IMR-90 (cell line): Measurements from ENCODE around the gene CFAP69. TPM values are rescaled to one million over a fixed set of nuclear protein-coding genes. Genes with fewer than 3 reads are reported as not detected.

Experiments used
- ATAC-seq: fragments of 200-7000 bp; cut with Tn5 transposase; 2 replicates; pipeline ENCODE4 v1.9.1; 2020; ENCODE audit warnings: low read depth, mild to moderate bottlenecking, moderate library complexity
- BruUV-seq: library from RNA; stranded (reverse); fragments of 400-500 nt; replicated peaks from 2 replicates; lab custom pipeline; 2021; lab: Mats Ljungman, UMichigan
- CTCF ChIA-PET: fragments of 300-600 bp; formaldehyde crosslinking; extraction: SDS; loops from one replicate; lab custom pipeline; 2021; ENCODE audit warnings: antibody characterized with exemption; lab: Yijun Ruan, JAX
- POLR2A ChIA-PET: fragments of 300-600 bp; sonication (Branson Sonifier 250); formaldehyde crosslinking; loops from one replicate; lab custom pipeline; 2022; ENCODE audit warnings: antibody characterized with exemption; ENCODE audit not compliant: unreplicated experiment; lab: Charles Lee
- DNase-seq: peaks from one replicate; pipeline ENCODE4 v3.0.0; 2013
- H2AFZ ChIP-seq: replicated peaks from 2 replicates; pipeline ENCODE3; 2013; ENCODE audit warnings: low read length, mild to moderate bottlenecking; ENCODE audit not compliant: poor library complexity
- H2AK5ac ChIP-seq: 2 replicates; pipeline ENCODE4 v1.6.1; 2013; ENCODE audit warnings: low read depth, low read length, inconsistent platforms
- H2AK9ac ChIP-seq: replicated peaks from 2 replicates; pipeline ENCODE3; 2013; ENCODE audit warnings: mild to moderate bottlenecking, low read depth, low read length, moderate library complexity; ENCODE audit not compliant: poor library complexity
- H2BK120ac ChIP-seq: 2 replicates; pipeline ENCODE4 v1.6.1; 2013; ENCODE audit warnings: low read depth, low read length, inconsistent platforms
- H2BK15ac ChIP-seq: 3 replicates; pipeline ENCODE4 v1.6.1; 2013; ENCODE audit warnings: low read depth, low read length, inconsistent platforms
- H2BK20ac ChIP-seq: 2 replicates; pipeline ENCODE4 v1.6.1; 2013; ENCODE audit warnings: low read depth, mild to moderate bottlenecking, inconsistent platforms, low read length, moderate library complexity
- H2BK5ac ChIP-seq: 2 replicates; pipeline ENCODE4 v1.6.1; 2013; ENCODE audit warnings: mild to moderate bottlenecking, low read depth, low read length, inconsistent platforms; ENCODE audit not compliant: poor library complexity, severe bottlenecking
- H3K14ac ChIP-seq: replicated peaks from 2 replicates; pipeline ENCODE4 v1.6.1; 2013; ENCODE audit warnings: low read depth, low read length, inconsistent platforms
- H3K18ac ChIP-seq: 2 replicates; pipeline ENCODE4 v1.6.1; 2013; ENCODE audit warnings: low read depth, low read length, control low read depth
- H3K23ac ChIP-seq: 2 replicates; pipeline ENCODE4 v1.6.1; 2013; ENCODE audit warnings: low read depth, low read length, inconsistent platforms
- H3K27ac ChIP-seq: 2 replicates; pipeline ENCODE4 v1.5.1; 2013; ENCODE audit warnings: mild to moderate bottlenecking, control low read depth, low read length; ENCODE audit not compliant: insufficient read depth
- H3K27me3 ChIP-seq: 2 replicates; pipeline ENCODE4 v1.6.1; 2013; ENCODE audit warnings: low read length; ENCODE audit not compliant: control insufficient read depth, insufficient read depth
- H3K36me3 ChIP-seq: 2 replicates; pipeline ENCODE4 v1.6.1; 2013; ENCODE audit warnings: low read length, mixed read lengths; ENCODE audit not compliant: control insufficient read depth, insufficient read depth
- H3K4ac ChIP-seq: 2 replicates; pipeline ENCODE4 v1.6.1; 2013; ENCODE audit warnings: low read depth, low read length, inconsistent platforms
- H3K4me1 ChIP-seq: 2 replicates; pipeline ENCODE4 v1.6.1; 2013; ENCODE audit warnings: low read length, mixed read lengths; ENCODE audit not compliant: control insufficient read depth, insufficient read depth
- H3K4me2 ChIP-seq: 2 replicates; pipeline ENCODE4 v1.6.1; 2013; ENCODE audit warnings: low read depth, mild to moderate bottlenecking, control low read depth, low read length, moderate library complexity
- H3K4me3 ChIP-seq: 2 replicates; pipeline ENCODE4 v1.5.1; 2013; ENCODE audit warnings: low read depth, mild to moderate bottlenecking, control low read depth, low read length, moderate library complexity; ENCODE audit not compliant: insufficient read depth
- H3K56ac ChIP-seq: 2 replicates; pipeline ENCODE4 v1.6.1; 2013; ENCODE audit warnings: low read length, inconsistent platforms; ENCODE audit not compliant: insufficient read depth; ENCODE audit errors: extremely low read depth
- H3K79me1 ChIP-seq, 2 experiments: 2 replicates each; pipeline ENCODE4 v1.6.1; 2013; ENCODE audit warnings: low read length in 2 of 2, inconsistent platforms in 1 of 2, low read depth in 1 of 2
- H3K9ac ChIP-seq: 2 replicates; pipeline ENCODE4 v1.6.1; 2013; ENCODE audit warnings: low read depth, low read length, control low read depth
- H3K9me1 ChIP-seq: 2 replicates; pipeline ENCODE4 v1.6.1; 2013; ENCODE audit warnings: low read length, inconsistent platforms; ENCODE audit not compliant: insufficient read depth
- H3K9me3 ChIP-seq: 2 replicates; pipeline ENCODE4 v1.6.1; 2013; ENCODE audit warnings: low read length; ENCODE audit not compliant: control insufficient read depth, insufficient read depth
- H4K20me1 ChIP-seq: 2 replicates; pipeline ENCODE4 v1.6.1; 2013; ENCODE audit warnings: low read length, inconsistent platforms; ENCODE audit not compliant: insufficient read depth
- H4K5ac ChIP-seq: 2 replicates; pipeline ENCODE4 v1.6.1; 2013; ENCODE audit warnings: mild to moderate bottlenecking, low read depth, low read length, control low read depth
- H4K8ac ChIP-seq, 2 experiments: 2 replicates each; pipeline ENCODE4 v1.6.1; 2013; ENCODE audit warnings: low read depth in 2 of 2, low read length in 2 of 2, control low read depth in 1 of 2, inconsistent platforms in 1 of 2
- H4K91ac ChIP-seq: 2 replicates; pipeline ENCODE4 v1.6.1; 2013; ENCODE audit warnings: low read depth, low read length, inconsistent platforms; ENCODE audit not compliant: insufficient read depth
- BHLHE40 ChIP-seq: fragments of 150-350 bp; IDR thresholded peaks from 2 replicates; pipeline ENCODE4 v1.6.1; 2016; ENCODE audit warnings: mild to moderate bottlenecking, low read depth, low read length
- CEBPB ChIP-seq: IDR thresholded peaks from 2 replicates; pipeline ENCODE4 v1.6.1; 2012; ENCODE audit warnings: low read depth, low read length, improper control_type of control experiment
- CHD1 ChIP-seq: IDR thresholded peaks from 2 replicates; pipeline ENCODE4 v1.6.1; 2012; ENCODE audit warnings: low read depth, low read length, improper control_type of control experiment
- CTCF ChIP-seq: conservative IDR thresholded peaks from 2 replicates; pipeline ENCODE4 v1.5.1; 2012; ENCODE audit warnings: mild to moderate bottlenecking, low read depth, low read length, improper control_type of control experiment
- FOS ChIP-seq: fragments of 150-350 bp; IDR thresholded peaks from 2 replicates; pipeline ENCODE4 v1.6.1; 2016; ENCODE audit warnings: low read depth, low read length
- MAFK ChIP-seq: IDR thresholded peaks from 2 replicates; pipeline ENCODE4 v1.6.1; 2012; ENCODE audit warnings: low read depth, low read length, improper control_type of control experiment
- MAZ ChIP-seq: IDR thresholded peaks from 2 replicates; pipeline ENCODE4 v1.6.1; 2012; ENCODE audit warnings: low read depth, mild to moderate bottlenecking, low read length, improper control_type of control experiment, moderate library complexity, borderline replicate concordance
- MXI1 ChIP-seq: IDR thresholded peaks from 2 replicates; pipeline ENCODE4 v1.6.1; 2012; ENCODE audit warnings: low read depth, mild to moderate bottlenecking, low read length, moderate library complexity, borderline replicate concordance
- NFE2L2 ChIP-seq: fragments of 150-350 bp; IDR thresholded peaks from 2 replicates; pipeline ENCODE4 v1.6.1; 2016; ENCODE audit warnings: low read depth, mild to moderate bottlenecking, low read length
- POLR2A ChIP-seq: IDR thresholded peaks from 2 replicates; pipeline ENCODE4 v1.6.1; 2012; ENCODE audit warnings: mild to moderate bottlenecking, low read depth, low read length
- RAD21 ChIP-seq: IDR thresholded peaks from 2 replicates; pipeline ENCODE4 v1.6.1; 2012; ENCODE audit warnings: low read length, improper control_type of control experiment
- RCOR1 ChIP-seq: IDR thresholded peaks from 2 replicates; pipeline ENCODE4 v1.6.1; 2012; ENCODE audit warnings: mild to moderate bottlenecking, low read length, improper control_type of control experiment; ENCODE audit not compliant: insufficient replicate concordance
- RFX5 ChIP-seq: IDR thresholded peaks from 2 replicates; pipeline ENCODE4 v1.8.0; 2012; ENCODE audit warnings: low read depth, mild to moderate bottlenecking, low read length, moderate library complexity
- SMC3 ChIP-seq: fragments of 150-350 bp; IDR thresholded peaks from 2 replicates; pipeline ENCODE4 v1.6.1; 2016; ENCODE audit warnings: low read depth, mild to moderate bottlenecking, antibody characterized with exemption, low read length, moderate library complexity
- WGBS, 2 experiments: methylation state at CpG; one replicate each; pipeline versions ENCODE4 v1.1.5 to v1.1.7; 2013; ENCODE audit warnings: missing lambda C conversion rate in 2 of 2; ENCODE audit not compliant: insufficient read length in 1 of 2; ENCODE audit errors: extremely low coverage in 2 of 2; 5-methylcytosine and 5-hydroxymethylcytosine counted together
- dilution Hi-C: fragments of 300-500 bp; cut with HindIII; formaldehyde crosslinking; loops from one replicate; pipeline ENCODE4 v1.14.3; 2018; ENCODE audit warnings: low sequenced_read_pairs; ENCODE audit not compliant: unreplicated experiment
- in situ Hi-C: fragments of 300-500 bp; cut with MboI; formaldehyde crosslinking; loops from 3 replicates; pipeline ENCODE4 v1.14.3; 2019; ENCODE audit warnings: low sequenced_read_pairs, inconsistent platforms, mixed read lengths
- intact Hi-C: fragments of 100-400 bp; cut with micrococcal nuclease; formaldehyde crosslinking; loops from 2 replicates; pipeline ENCODE4 v1.10.0; 2022
- polyA plus RNA-seq, 3 experiments: library from polyadenylated mRNA; depleted of rRNA; stranded (reverse); fragments of >200 nt; gene quantifications; 2 replicates each; pipeline ENCODE4 v1.2.3, GENCODE V29; 2012; ENCODE audit warnings: low replicate concordance in 1 of 3
- total RNA-seq: library from RNA; depleted of rRNA; stranded (reverse); fragments of >200 nt; gene quantifications from 2 replicates; pipeline ENCODE4 v1.2.3, GENCODE V29; 2012
- TF ChIP-seq, protein P1 (sequence below): fragments of 150-350 bp; IDR thresholded peaks from 2 replicates; pipeline ENCODE4 v1.6.1; 2017; ENCODE audit warnings: mild to moderate bottlenecking, antibody characterized with exemption, low read length, low read depth
- TF ChIP-seq, protein P2 (sequence below): fragments of 150-350 bp; IDR thresholded peaks from 2 replicates; pipeline ENCODE4 v1.6.1; 2016; ENCODE audit warnings: low read depth, mild to moderate bottlenecking, low read length, moderate library complexity, borderline replicate concordance

The CFAP69 gene
- total and polyA plus RNA-seq, 2 of the 4 experiments (the other 2 are of a cell fraction) = 0.72 to 0.86 TPM

GRCh38 chr7:90216771-90217170 lies 28.2 kb upstream of the CFAP69 start:
- no peaks in the 10 kb centered on the region for H3K4me1 ChIP-seq
- ATAC-seq (no peak), DNase-seq (no peak)
- no peak overlapping the region for H2BK5ac ChIP-seq
- WGBS, 2 experiments = no CpG with 5 or more reads among the region's 2 CpGs
- CTCF ChIA-PET = no interaction called here
- H3K79me1 ChIP-seq = no peaks in the 10 kb centered on the region
- H2BK20ac ChIP-seq = no peak overlapping the region
- H2BK120ac ChIP-seq = no peak overlapping the region
- no peak overlapping the region for H4K91ac ChIP-seq
- BruUV-seq = no TSS peak
- POLR2A ChIA-PET = no interaction called here
- no peak overlapping the region for H3K4ac ChIP-seq
- H3K36me3 ChIP-seq = no peaks in the 10 kb centered on the region
- no peaks in the 10 kb centered on the region for H3K27me3 ChIP-seq
- intact Hi-C loops (no loop called here), in situ Hi-C loops (no loop called here), dilution Hi-C loops (no loop called here)
- H3K56ac ChIP-seq = no peak overlapping the region
- no peak overlapping the region for H3K4me3 ChIP-seq
- no peak overlapping the region for H2AFZ ChIP-seq
- H2BK15ac ChIP-seq = no peak overlapping the region
- H2AK5ac ChIP-seq = no peak overlapping the region
- H3K9ac ChIP-seq = no peak overlapping the region
- H3K4me2 ChIP-seq = no peak overlapping the region
- TF ChIP-seq SMC3 = no peak
- TF ChIP-seq, protein P1, sequence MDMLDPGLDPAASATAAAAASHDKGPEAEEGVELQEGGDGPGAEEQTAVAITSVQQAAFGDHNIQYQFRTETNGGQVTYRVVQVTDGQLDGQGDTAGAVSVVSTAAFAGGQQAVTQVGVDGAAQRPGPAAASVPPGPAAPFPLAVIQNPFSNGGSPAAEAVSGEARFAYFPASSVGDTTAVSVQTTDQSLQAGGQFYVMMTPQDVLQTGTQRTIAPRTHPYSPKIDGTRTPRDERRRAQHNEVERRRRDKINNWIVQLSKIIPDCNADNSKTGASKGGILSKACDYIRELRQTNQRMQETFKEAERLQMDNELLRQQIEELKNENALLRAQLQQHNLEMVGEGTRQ = no peak
- no peak for TF ChIP-seq RCOR1
- no peak for TF ChIP-seq CHD1
- TF ChIP-seq BHLHE40 = no peak
- no peak for TF ChIP-seq POLR2A
- no peak for TF ChIP-seq MAZ
- no peak for TF ChIP-seq MAFK
- TF ChIP-seq FOS = no peak
- TF ChIP-seq RFX5 = no peak
- TF ChIP-seq, protein P2, sequence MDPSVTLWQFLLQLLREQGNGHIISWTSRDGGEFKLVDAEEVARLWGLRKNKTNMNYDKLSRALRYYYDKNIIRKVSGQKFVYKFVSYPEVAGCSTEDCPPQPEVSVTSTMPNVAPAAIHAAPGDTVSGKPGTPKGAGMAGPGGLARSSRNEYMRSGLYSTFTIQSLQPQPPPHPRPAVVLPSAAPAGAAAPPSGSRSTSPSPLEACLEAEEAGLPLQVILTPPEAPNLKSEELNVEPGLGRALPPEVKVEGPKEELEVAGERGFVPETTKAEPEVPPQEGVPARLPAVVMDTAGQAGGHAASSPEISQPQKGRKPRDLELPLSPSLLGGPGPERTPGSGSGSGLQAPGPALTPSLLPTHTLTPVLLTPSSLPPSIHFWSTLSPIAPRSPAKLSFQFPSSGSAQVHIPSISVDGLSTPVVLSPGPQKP = no peak
- TF ChIP-seq MXI1 = no peak
- no peak for TF ChIP-seq NFE2L2
- TF ChIP-seq CTCF = no peak
- TF ChIP-seq CEBPB = no peak
- TF ChIP-seq RAD21 = no peak
- no peaks in the 10 kb centered on the region for H3K9me3 ChIP-seq
- no peak overlapping the region for H3K23ac ChIP-seq
- H3K9me1 ChIP-seq = no peaks in the 10 kb centered on the region
- H2AK9ac ChIP-seq = no peak overlapping the region
- no peak overlapping the region for H3K14ac ChIP-seq
- no peak overlapping the region for H4K5ac ChIP-seq
- no peaks in the 10 kb centered on the region for H4K20me1 ChIP-seq
- no peak overlapping the region for H3K27ac ChIP-seq
- H3K18ac ChIP-seq = no peak overlapping the region
- no peak overlapping the region for H4K8ac ChIP-seq
